WTC11 (cell line): Measurements from ENCODE around the gene RPL6. TPM values are rescaled to one million over a fixed set of nuclear protein-coding genes. Genes with fewer than 3 reads are reported as not detected.
"Not testable (repeated sequence)": the region's sequence is repeated elsewhere in the genome, so short reads cannot be mapped to it uniquely, and the experiment has no call there.

Experiments
- ATAC-seq: fragments of 200-7000 bp; cut with Tn5 transposase; 2 replicates; pipeline ENCODE4 v1.10.0; 2021; ENCODE audit warnings: mild to moderate bottlenecking, moderate library complexity
- CTCF ChIA-PET: fragments of 300-600 bp; sonication (Branson Sonifier 250); formaldehyde crosslinking; loops from one replicate; lab custom pipeline; 2021; ENCODE audit warnings: antibody characterized with exemption; lab: Charles Lee
- POLR2A ChIA-PET: fragments of 350-600 bp; sonication (Branson Sonifier 250); formaldehyde crosslinking; loops from one replicate; lab custom pipeline; 2021; ENCODE audit warnings: antibody characterized with exemption; lab: Charles Lee
- DNase-seq: peaks from one replicate; pipeline ENCODE4 v3.0.0; 2021; ENCODE audit warnings: low spot score
- H3K27ac Mint-ChIP-seq: 2 replicates; pipeline ENCODE4 v1.8.0; 2021; ENCODE audit warnings: mixed read lengths
- H3K27me3 Mint-ChIP-seq: 2 replicates; pipeline ENCODE4 v1.8.0; 2021; ENCODE audit warnings: low read depth, mild to moderate bottlenecking, moderate library complexity, mixed read lengths
- H3K36me3 Mint-ChIP-seq: 2 replicates; pipeline ENCODE4 v1.8.0; 2021; ENCODE audit warnings: mixed read lengths
- H3K4me1 Mint-ChIP-seq: 2 replicates; pipeline ENCODE4 v1.8.0; 2022; ENCODE audit warnings: mixed read lengths
- H3K4me3 Mint-ChIP-seq: 2 replicates; pipeline ENCODE4 v1.8.0; 2021; ENCODE audit warnings: mild to moderate bottlenecking, moderate library complexity, mixed read lengths
- H3K9me3 Mint-ChIP-seq: 2 replicates; pipeline ENCODE4 v1.8.0; 2021; ENCODE audit warnings: mixed read lengths
- ATF1 ChIP-seq: sonication (generic); formaldehyde crosslinking; IDR thresholded peaks from 2 replicates; pipeline ENCODE4 v1.8.1; 2023; ENCODE audit warnings: mild to moderate bottlenecking, moderate library complexity, missing genetic modification reagents
- CTCF ChIP-seq: fragments of 200-600 bp; IDR thresholded peaks from 2 replicates; pipeline ENCODE4 v1.8.0; 2022; ENCODE audit warnings: antibody characterized with exemption
- E2F5 ChIP-seq: sonication (generic); formaldehyde crosslinking; IDR thresholded peaks from 2 replicates; pipeline ENCODE4 v1.8.1; 2022; ENCODE audit warnings: mild to moderate bottlenecking, moderate library complexity, missing genetic modification reagents
- ETV6 ChIP-seq: sonication (generic); formaldehyde crosslinking; IDR thresholded peaks from 2 replicates; pipeline ENCODE4 v1.8.1; 2022; ENCODE audit warnings: mild to moderate bottlenecking, missing genetic modification reagents
- FOXJ3 ChIP-seq: sonication (generic); formaldehyde crosslinking; IDR thresholded peaks from 2 replicates; pipeline ENCODE4 v1.9.0; 2021; ENCODE audit warnings: missing genetic modification reagents, mild to moderate bottlenecking, borderline replicate concordance
- FOXK1 ChIP-seq: sonication (generic); formaldehyde crosslinking; IDR thresholded peaks from 2 replicates; pipeline ENCODE4 v1.8.0; 2022; ENCODE audit warnings: mild to moderate bottlenecking, moderate library complexity, missing genetic modification reagents
- FOXP4 ChIP-seq: sonication (generic); formaldehyde crosslinking; IDR thresholded peaks from 2 replicates; pipeline ENCODE4 v1.8.0; 2022; ENCODE audit warnings: mild to moderate bottlenecking, missing genetic modification reagents
- HMGXB4 ChIP-seq: sonication (generic); formaldehyde crosslinking; IDR thresholded peaks from 2 replicates; pipeline ENCODE4 v1.8.1; 2023; ENCODE audit warnings: mild to moderate bottlenecking, moderate library complexity, missing genetic modification reagents
- MLX ChIP-seq: sonication (generic); formaldehyde crosslinking; IDR thresholded peaks from 2 replicates; pipeline ENCODE4 v1.8.1; 2023; ENCODE audit warnings: mild to moderate bottlenecking, missing genetic modification reagents, moderate library complexity
- ZBTB21 ChIP-seq: sonication (generic); formaldehyde crosslinking; IDR thresholded peaks from 2 replicates; pipeline ENCODE4 v1.8.1; 2023; ENCODE audit warnings: mild to moderate bottlenecking, missing genetic modification reagents, borderline replicate concordance
- ZNF423 ChIP-seq: fragments of 250-450 bp; sonication (Bioruptor Pico); IDR thresholded peaks from 2 replicates; pipeline ENCODE4 v2.1.2; 2022; ENCODE audit warnings: mild to moderate bottlenecking, moderate library complexity
- total RNA-seq: library from RNA; stranded (reverse); gene quantifications from 3 replicates; pipeline ENCODE4 v1.2.3, GENCODE V29; 2021

The RPL6 gene
- total RNA-seq, 1 experiment from 2014 or later: 1,730 TPM

- TF ChIP-seq HMGXB4 (CRISPR knock-in tag): peak; percentile 91
- TF ChIP-seq E2F5 (CRISPR knock-in tag): peak; percentile 77
- TF ChIP-seq CTCF: peak; percentile 70; the same call in 1 of the 2 replicates
- peak; percentile 40; the same call in 1 of the 2 replicates for TF ChIP-seq FOXP4
- TF ChIP-seq ATF1: peak; percentile 79; the same call in 1 of the 2 replicates
- peak; percentile 92 for TF ChIP-seq ETV6 (CRISPR knock-in tag)
These were observed 9.3 kb upstream of the RPL6 start, which contains the start of gene PTPN11 (continued) for GRCh38 chr12:112418608-112419296.

GRCh38 chr12:112418273-112418607 lies 8.8 kb upstream of the RPL6 start:
- peak; percentile 14 for DNase-seq
- peak overlapping the region; percentile 95 for H3K4me3 Mint-ChIP-seq
- peaks cover 17% of the 10 kb centered on the region for H3K4me1 Mint-ChIP-seq
- peaks cover 6% of the 10 kb centered on the region for H3K27me3 Mint-ChIP-seq
- peak overlapping the region; percentile 96 for H3K27ac Mint-ChIP-seq
- H3K9me3 Mint-ChIP-seq: no peaks in the 10 kb centered on the region
- TF ChIP-seq MLX (no peak), ZNF423 (CRISPR knock-in tag) (no peak), ZBTB21 (CRISPR knock-in tag) (no peak), FOXK1 (no peak), FOXJ3 (no peak), E2F5 (CRISPR knock-in tag) (0 out of 2 replicates have a peak, but pooled peaks have one; percentile 6)
- POLR2A ChIA-PET: interaction anchor here (0.5 to 1.0 kb wide), 2 partner anchors 311 to 404 kb away, joined by 3 read pairs; no protein-coding TSS in a partner anchor
- CTCF ChIA-PET: interaction anchor here (1.3 kb wide), 1 partner anchor 220 kb away, joined by 5 read pairs; no protein-coding TSS in a partner anchor
- no peak for ATAC-seq
- H3K36me3 Mint-ChIP-seq: no peaks in the 10 kb centered on the region

GRCh38 chr12:112415457-112415856 lies 6.1 kb upstream of the RPL6 start:
- H3K4me3 Mint-ChIP-seq: not testable (repeated sequence)

More at GRCh38 chr12:112415457-112415856, 6.1 kb upstream of the RPL6 start:
- DNase-seq, H3K9me3 Mint-ChIP-seq, H3K4me1 Mint-ChIP-seq, POLR2A ChIA-PET, ATAC-seq, H3K27ac Mint-ChIP-seq, CTCF ChIA-PET, H3K27me3 Mint-ChIP-seq, H3K36me3 Mint-ChIP-seq: not testable (repeated sequence)
